8988T (cell line): ENCODE measurements around the gene FLG2.
"Not testable (repeated sequence)": the region's sequence is repeated elsewhere in the genome, so short reads cannot be mapped to it uniquely, and the experiment has no call there.

Experiments used
- DNase-seq: peaks from one replicate; pipeline ENCODE4 v3.0.0; 2011

The FLG2 gene

GRCh38 chr1:152359906-152360305 lies at the start of gene FLG2:
TSS of gene FLG2 (minus strand) at chr1:152360006. CDS start at chr1:152358884, 1,122 bp downstream.
- DNase-seq: no peak

- no peak for DNase-seq
Measured at GRCh38 chr1:152408664-152409063, 48.9 kb upstream of the FLG2 start.

- DNase-seq: no peak
Measured at GRCh38 chr1:152398812-152399698, 39.2 kb upstream of the FLG2 start.

GRCh38 chr1:152397474-152397873 lies 37.7 kb upstream of the FLG2 start:
- no peak for DNase-seq

GRCh38 chr1:152394151-152394550 lies 34.3 kb upstream of the FLG2 start:
- DNase-seq: no peak

- DNase-seq: no peak
Measured at GRCh38 chr1:152392909-152393308, 33.1 kb upstream of the FLG2 start.

- DNase-seq: no peak
Measured at GRCh38 chr1:152388889-152389288, 29.1 kb upstream of the FLG2 start.

- no peak for DNase-seq
Measured at GRCh38 chr1:152386940-152387339, 27.1 kb upstream of the FLG2 start.

- DNase-seq: no peak
Measured at GRCh38 chr1:152380932-152381331, 21.1 kb upstream of the FLG2 start.

- no peak for DNase-seq
Measured at GRCh38 chr1:152374451-152374850, 14.6 kb upstream of the FLG2 start.

- no peak for DNase-seq
Measured at GRCh38 chr1:152372672-152373071, 12.9 kb upstream of the FLG2 start.

- no peak for DNase-seq
Measured at GRCh38 chr1:152367436-152367835, 7.6 kb upstream of the FLG2 start.

GRCh38 chr1:152356736-152357135 lies 3.1 kb downstream of the FLG2 start:
- DNase-seq: no peak

- no peak for DNase-seq
Measured at GRCh38 chr1:152349611-152350010, 10.2 kb downstream of the FLG2 start.

GRCh38 chr1:152348447-152348846 lies 11.4 kb downstream of the FLG2 start:
- no peak for DNase-seq

- no peak for DNase-seq
Measured at GRCh38 chr1:152347116-152347728, 12.6 kb downstream of the FLG2 start.

GRCh38 chr1:152344438-152344837 lies 15.4 kb downstream of the FLG2 start:
- DNase-seq: no peak

GRCh38 chr1:152343006-152343405 lies 16.8 kb downstream of the FLG2 start:
- no peak for DNase-seq

GRCh38 chr1:152335399-152335798 lies 24.4 kb downstream of the FLG2 start:
- no peak for DNase-seq

- DNase-seq: no peak
Measured at GRCh38 chr1:152328801-152329391, 30.9 kb downstream of the FLG2 start.

GRCh38 chr1:152325111-152325510 lies 34.7 kb downstream of the FLG2 start, which contains the start of gene FLG:
TSS of gene FLG (minus strand) at chr1:152325239. CDS start at chr1:152315456, 9,783 bp downstream.
- no peak for DNase-seq

- DNase-seq: no peak
Measured at GRCh38 chr1:152313970-152314369, 45.8 kb downstream of the FLG2 start.

- DNase-seq: no peak
Measured at GRCh38 chr1:152313319-152313801, 46.4 kb downstream of the FLG2 start.

GRCh38 chr1:152312169-152312568 lies 47.6 kb downstream of the FLG2 start:
- not testable (repeated sequence) for DNase-seq
